H9 (cell line): ENCODE results near the gene NDRG4. TPM values are rescaled to one million over a fixed set of nuclear protein-coding genes. Genes with fewer than 3 reads are reported as not detected.

Experiments
- DNase-seq: peaks from one replicate; pipeline ENCODE4 v3.0.0-alpha.2; 2017
- H2AFZ ChIP-seq: one replicate; pipeline ENCODE4 v1.6.1; 2013; ENCODE audit warnings: mild to moderate bottlenecking, low read length, control low read depth, moderate library complexity
- H2AK5ac ChIP-seq: 2 replicates; pipeline ENCODE4 v1.6.1; 2013; ENCODE audit warnings: low read length, control low read depth, mixed read lengths; ENCODE audit not compliant: insufficient read length
- H2BK120ac ChIP-seq: one replicate; pipeline ENCODE4 v1.6.1; 2013; ENCODE audit warnings: low read depth, mild to moderate bottlenecking, low read length, control low read depth, inconsistent platforms; ENCODE audit not compliant: poor library complexity, severe bottlenecking
- H2BK12ac ChIP-seq: 2 replicates; pipeline ENCODE4 v1.6.1; 2013; ENCODE audit warnings: low read length, control low read depth, mixed read lengths, low read depth; ENCODE audit not compliant: insufficient read length
- H2BK15ac ChIP-seq: 2 replicates; pipeline ENCODE4 v1.6.1; 2013; ENCODE audit warnings: low read depth, low read length, control low read depth
- H2BK20ac ChIP-seq: one replicate; pipeline ENCODE4 v1.6.1; 2013; ENCODE audit warnings: low read depth, mild to moderate bottlenecking, low read length, control low read depth, inconsistent platforms; ENCODE audit not compliant: poor library complexity, severe bottlenecking
- H2BK5ac ChIP-seq: 2 replicates; pipeline ENCODE4 v1.6.1; 2013; ENCODE audit warnings: low read length, control low read depth, mixed read lengths; ENCODE audit not compliant: insufficient read length
- H3K14ac ChIP-seq: 2 replicates; pipeline ENCODE4 v1.6.1; 2013; ENCODE audit warnings: low read length, control low read depth; ENCODE audit not compliant: insufficient read depth
- H3K18ac ChIP-seq: 2 replicates; pipeline ENCODE4 v1.6.1; 2013; ENCODE audit warnings: low read depth, mild to moderate bottlenecking, mixed read lengths, low read length, control low read depth; ENCODE audit not compliant: insufficient read length
- H3K23ac ChIP-seq: 2 replicates; pipeline ENCODE4 v1.6.1; 2013; ENCODE audit warnings: low read length, control low read depth, mixed read lengths, low read depth; ENCODE audit not compliant: insufficient read length
- H3K23me2 ChIP-seq: 2 replicates; pipeline ENCODE4 v1.6.1; 2013; ENCODE audit warnings: low read depth, mild to moderate bottlenecking, mixed read lengths, low read length, control low read depth; ENCODE audit not compliant: insufficient read length, poor library complexity, severe bottlenecking
- H3K27ac ChIP-seq: 2 replicates; pipeline ENCODE4 v1.5.1; 2013; ENCODE audit warnings: low read length, control low read depth, mixed read lengths, low read depth; ENCODE audit not compliant: insufficient read length
- H3K27me3 ChIP-seq: 2 replicates; pipeline ENCODE4 v1.6.1; 2013; ENCODE audit warnings: low read length, control low read depth, inconsistent platforms; ENCODE audit not compliant: insufficient read depth
- H3K4ac ChIP-seq: 2 replicates; pipeline ENCODE4 v1.6.1; 2013; ENCODE audit warnings: low read depth, mild to moderate bottlenecking, control low read depth, inconsistent platforms, low read length, moderate library complexity
- H3K4me1 ChIP-seq: 2 replicates; pipeline ENCODE4 v1.6.1; 2013; ENCODE audit warnings: low read length, control low read depth, inconsistent platforms; ENCODE audit not compliant: insufficient read depth
- H3K4me2 ChIP-seq: 2 replicates; pipeline ENCODE4 v1.6.1; 2013; ENCODE audit warnings: low read length, control low read depth, mixed read lengths; ENCODE audit not compliant: insufficient read length, insufficient read depth
- H3K56ac ChIP-seq: 2 replicates; pipeline ENCODE4 v1.6.1; 2013; ENCODE audit warnings: low read depth, mild to moderate bottlenecking, mixed read lengths, low read length, control low read depth; ENCODE audit not compliant: insufficient read length
- H3K79me1 ChIP-seq: 2 replicates; pipeline ENCODE4 v1.6.1; 2013; ENCODE audit warnings: low read depth, mild to moderate bottlenecking, moderate library complexity, low read length, control low read depth, inconsistent platforms; ENCODE audit not compliant: insufficient read depth, poor library complexity, severe bottlenecking
- H3K79me2 ChIP-seq: 2 replicates; pipeline ENCODE4 v1.6.1; 2013; ENCODE audit warnings: low read length, control low read depth, inconsistent platforms; ENCODE audit not compliant: insufficient read depth
- H3K9ac ChIP-seq: 2 replicates; pipeline ENCODE4 v1.6.1; 2013; ENCODE audit warnings: low read length, control low read depth, mixed read lengths; ENCODE audit not compliant: insufficient read length; ENCODE audit errors: extremely low read depth
- H3K9me3 ChIP-seq: one replicate; pipeline ENCODE4 v1.6.1; 2013; ENCODE audit warnings: low read depth, low read length, inconsistent platforms; ENCODE audit not compliant: control insufficient read depth
- H3T11ph ChIP-seq: one replicate; pipeline ENCODE4 v1.6.1; 2013; ENCODE audit warnings: mild to moderate bottlenecking, low read length, control low read depth, inconsistent platforms
- H4K20me1 ChIP-seq: one replicate; pipeline ENCODE4 v1.6.1; 2013; ENCODE audit not compliant: control insufficient read depth, insufficient read length, insufficient read depth
- H4K5ac ChIP-seq: 2 replicates; pipeline ENCODE4 v1.6.1; 2013; ENCODE audit warnings: low read depth, mild to moderate bottlenecking, mixed read lengths, low read length, control low read depth; ENCODE audit not compliant: insufficient read length
- H4K8ac ChIP-seq: replicated peaks from 2 replicates; pipeline ENCODE4 v1.6.1; 2013; ENCODE audit warnings: low read length, control low read depth, mixed read lengths, low read depth; ENCODE audit not compliant: insufficient read length
- H4K91ac ChIP-seq: 2 replicates; pipeline ENCODE4 v1.6.1; 2013; ENCODE audit warnings: low read depth, mild to moderate bottlenecking, moderate library complexity, mixed read lengths, low read length, control low read depth; ENCODE audit not compliant: insufficient read length
- H3K27ac Mint-ChIP-seq, 3 experiments: 2 replicates in 2 of 3; 3 replicates in 1 of 3; pipeline ENCODE4 v1.8.0; 2020 to 2021; ENCODE audit warnings: mixed read lengths in 3 of 3, mild to moderate bottlenecking in 1 of 3, moderate library complexity in 1 of 3
- H3K27me3 Mint-ChIP-seq: 2 replicates; pipeline ENCODE4 v1.8.0; 2021; ENCODE audit warnings: low read depth, mild to moderate bottlenecking, moderate library complexity, mixed read lengths
- H3K36me3 Mint-ChIP-seq, 3 experiments: 2 replicates in 2 of 3; 3 replicates in 1 of 3; pipeline ENCODE4 v1.8.0; 2020 to 2021; ENCODE audit warnings: low read depth in 3 of 3, mixed read lengths in 3 of 3; ENCODE audit not compliant: insufficient read depth in 1 of 3
- H3K4me1 Mint-ChIP-seq, 2 experiments: 2 replicates each; pipeline ENCODE4 v1.8.0; 2020; ENCODE audit warnings: mixed read lengths in 2 of 2
- H3K4me3 Mint-ChIP-seq, 2 experiments: 2 replicates in 1 of 2; 3 replicates in 1 of 2; pipeline ENCODE4 v1.8.0; 2020 to 2021; ENCODE audit warnings: mild to moderate bottlenecking in 2 of 2, mixed read lengths in 2 of 2, moderate library complexity in 1 of 2
- H3K9me3 Mint-ChIP-seq, 2 experiments: 2 replicates in 1 of 2; 3 replicates in 1 of 2; pipeline ENCODE4 v1.8.0; 2020; ENCODE audit warnings: mild to moderate bottlenecking in 2 of 2, mixed read lengths in 2 of 2, moderate library complexity in 1 of 2
- WGBS: extraction: QIAGEN DNeasy Blood & Tissue Kit; methylation state at CpG from one replicate; pipeline ENCODE4 v1.1.7; 2013; ENCODE audit warnings: missing lambda C conversion rate, low lambda C conversion rate, mixed read lengths; ENCODE audit not compliant: insufficient read length; ENCODE audit errors: extremely low coverage; 5-methylcytosine and 5-hydroxymethylcytosine counted together
- total RNA-seq: library from RNA; stranded (reverse); gene quantifications from 2 replicates; pipeline ENCODE4 v1.2.1, GENCODE V29; 2021
- TF ChIP-seq, protein P1 (sequence below): fragments of 200-600 bp; sonication (generic); conservative IDR thresholded peaks from 3 replicates; pipeline ENCODE4 v1.8.0; 2021; ENCODE audit warnings: antibody characterized with exemption, mild to moderate bottlenecking

NDRG4 gene
- total RNA-seq, 1 experiment from 2014 or later: 18.6 TPM

DNA sequence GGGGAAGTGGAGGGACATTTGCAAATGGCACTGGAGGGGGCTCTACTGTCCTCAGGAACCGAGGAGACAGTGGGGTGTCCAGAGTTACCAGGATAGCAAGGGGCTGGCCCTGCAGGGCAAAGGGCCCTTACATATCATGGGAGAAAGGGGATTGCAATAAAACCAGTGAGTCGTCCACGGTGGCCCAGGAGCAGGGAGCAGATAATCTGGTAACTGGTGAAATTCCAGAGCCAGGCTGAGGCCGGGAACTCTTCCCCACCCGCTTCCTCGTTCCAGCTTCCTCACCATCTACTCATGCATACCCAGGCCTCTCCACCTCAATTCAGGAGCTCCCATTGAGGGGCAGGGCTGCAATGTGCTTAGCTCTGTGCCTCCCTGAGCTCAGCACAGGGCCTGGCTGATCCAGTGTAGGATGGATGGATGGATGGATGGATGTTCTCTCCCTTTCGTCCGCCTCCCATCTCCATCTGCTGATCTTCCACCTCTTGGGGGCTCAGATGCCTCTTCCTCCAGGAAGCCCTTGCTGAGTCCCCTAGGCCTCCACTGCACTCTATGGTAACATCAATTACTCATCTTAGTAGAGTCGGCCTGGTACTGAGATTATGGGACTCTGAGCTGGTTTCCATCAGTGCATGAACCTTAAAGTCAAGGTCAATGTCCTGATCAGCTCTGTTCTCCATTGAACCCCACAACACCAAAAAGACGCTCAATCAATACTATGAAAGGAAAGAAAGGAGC lies 41.2 kb upstream of the NDRG4 start:
- Histone ChIP-seq H3K9me3 (no peaks in the 10 kb centered on the region), H4K20me1 (no peaks in the 10 kb centered on the region), H3K9ac (no peak overlapping the region), H3K4me1 (no peaks in the 10 kb centered on the region), H4K8ac (no peak overlapping the region), H3K56ac (no peak overlapping the region), H3K79me1 (no peaks in the 10 kb centered on the region), H2BK5ac (no peak overlapping the region), H4K5ac (no peak overlapping the region), H3K23ac (no peak overlapping the region), H3K14ac (no peak overlapping the region; the same call in 1 of the 2 replicates), H3T11ph (no peak overlapping the region), H2AFZ (no peak overlapping the region), H2BK12ac (no peak overlapping the region), H2BK120ac (no peak overlapping the region), H2BK20ac (no peak overlapping the region), H3K4ac (no peak overlapping the region), H2BK15ac (no peak overlapping the region), H4K91ac (no peak overlapping the region), H3K27ac (no peak overlapping the region), H3K79me2 (no peaks in the 10 kb centered on the region), H3K23me2 (peaks cover 8% of the 10 kb centered on the region), H3K4me2 (no peak overlapping the region), H2AK5ac (no peak overlapping the region), H3K27me3 (peaks cover 10% of the 10 kb centered on the region; the same call in 1 of the 2 replicates), H3K18ac (no peak overlapping the region)
- H3K36me3 Mint-ChIP-seq: no peaks in the 10 kb centered on the region
- H3K27me3 Mint-ChIP-seq: peaks cover 61% of the 10 kb centered on the region
- TF ChIP-seq, protein P1, sequence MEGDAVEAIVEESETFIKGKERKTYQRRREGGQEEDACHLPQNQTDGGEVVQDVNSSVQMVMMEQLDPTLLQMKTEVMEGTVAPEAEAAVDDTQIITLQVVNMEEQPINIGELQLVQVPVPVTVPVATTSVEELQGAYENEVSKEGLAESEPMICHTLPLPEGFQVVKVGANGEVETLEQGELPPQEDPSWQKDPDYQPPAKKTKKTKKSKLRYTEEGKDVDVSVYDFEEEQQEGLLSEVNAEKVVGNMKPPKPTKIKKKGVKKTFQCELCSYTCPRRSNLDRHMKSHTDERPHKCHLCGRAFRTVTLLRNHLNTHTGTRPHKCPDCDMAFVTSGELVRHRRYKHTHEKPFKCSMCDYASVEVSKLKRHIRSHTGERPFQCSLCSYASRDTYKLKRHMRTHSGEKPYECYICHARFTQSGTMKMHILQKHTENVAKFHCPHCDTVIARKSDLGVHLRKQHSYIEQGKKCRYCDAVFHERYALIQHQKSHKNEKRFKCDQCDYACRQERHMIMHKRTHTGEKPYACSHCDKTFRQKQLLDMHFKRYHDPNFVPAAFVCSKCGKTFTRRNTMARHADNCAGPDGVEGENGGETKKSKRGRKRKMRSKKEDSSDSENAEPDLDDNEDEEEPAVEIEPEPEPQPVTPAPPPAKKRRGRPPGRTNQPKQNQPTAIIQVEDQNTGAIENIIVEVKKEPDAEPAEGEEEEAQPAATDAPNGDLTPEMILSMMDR: no peak
- no peaks in the 10 kb centered on the region for H3K9me3 Mint-ChIP-seq
- peaks cover 2 to 12% of the 10 kb centered on the region in 2 experiments; a peak in 3 of 4 replicates for H3K4me1 Mint-ChIP-seq
- no peak overlapping the region for H3K27ac Mint-ChIP-seq
- H3K4me3 Mint-ChIP-seq: no peak overlapping the region
- no CpG with 5 or more reads among the region's 10 CpGs for WGBS
- DNase-seq: no peak
